Motor neuron (in vitro differentiated cells): ENCODE results near the gene ZNF254. TPM values are rescaled to one million over a fixed set of nuclear protein-coding genes. Genes with fewer than 3 reads are reported as not detected.

ENCODE experiments used
- ATAC-seq, 8 experiments: fragments of 200-7000 bp; cut with Tn5 transposase; replicated peaks in 6 of 8; 2 replicates each; pipeline ENCODE4 v1.8.0; 2021; ENCODE audit warnings: mild to moderate bottlenecking in 8 of 8, moderate library complexity in 8 of 8
- H3K27ac ChIP-seq, 2 donors: fragments of 250-450 bp; sonication (Bioruptor Pico); 2 replicates each; pipeline ENCODE4 v1.9.0; 2021; ENCODE audit warnings: antibody characterized with exemption in 2 of 2, mild to moderate bottlenecking in 2 of 2, moderate library complexity in 1 of 2
- H3K4me1 ChIP-seq, 2 donors: fragments of 250-450 bp; sonication (Bioruptor Pico); replicated peaks in 1 of 2; 2 replicates each; pipeline ENCODE4 v1.6.1; 2021; ENCODE audit warnings: antibody characterized with exemption in 2 of 2, mild to moderate bottlenecking in 2 of 2, moderate library complexity in 1 of 2
- H3K4me3 ChIP-seq, 5 donors: fragments of 250-450 bp; sonication (Bioruptor Pico); 2 replicates each; pipeline ENCODE4 v1.9.0; 2021; ENCODE audit warnings: antibody characterized with exemption in 5 of 5, mild to moderate bottlenecking in 5 of 5, moderate library complexity in 4 of 5
- WGBS, 10 experiments: fragments of 450-650 bp; shearing (Covaris generic); methylation state at CpG; one replicate each; pipeline ENCODE4 v1.0.0; 2022; 5-methylcytosine and 5-hydroxymethylcytosine counted together
- in situ Hi-C, 9 experiments: fragments of 400-800 bp; cut with MboI; loops; one replicate each; pipeline ENCODE4 v1.15.0; 2021; ENCODE audit warnings: low sequenced_read_pairs in 9 of 9, low pct_unique_long_range_greater_than_20kb in 2 of 9; ENCODE audit not compliant: unreplicated experiment in 9 of 9
- total RNA-seq, 8 experiments: library from RNA; unstranded; fragments of 300-600 nt; gene quantifications; 2 replicates each; pipeline versions ENCODE4 v1.2.3 to v1.2.4, GENCODE V29; 2022

ZNF254 gene
- total RNA-seq, 8 experiments from 2014 or later = 3.3 to 45.3 (median 38.5) TPM

GRCh38 chr19:24059563-24060295 lies 27.3 kb upstream of the ZNF254 start:
- H3K27ac ChIP-seq = no peak overlapping the region
- in situ Hi-C loops = no loop called here
- no peaks in the 10 kb centered on the region for H3K4me1 ChIP-seq
- 83 to 100% (median 100%) methylated on average over 1 to 2 of the region's 2 CpGs; no CpG with 5 or more reads in 4 of the 10 experiments for WGBS, 10 experiments
- no peak overlapping the region for H3K4me3 ChIP-seq
- ATAC-seq = peak in 3 of 8 experiments; percentile 14 to 37 (median 16)

- in situ Hi-C loops = no loop called here
- ATAC-seq = no peak
- H3K4me1 ChIP-seq = no peaks in the 10 kb centered on the region
- WGBS, 10 experiments = 90 to 100% (median 100%) methylated on average over 1 to 2 of the region's 2 CpGs; no CpG with 5 or more reads in 3 of the 10 experiments
- no peak overlapping the region for H3K4me3 ChIP-seq
- no peak overlapping the region for H3K27ac ChIP-seq
Measured at GRCh38 chr19:24060687-24061356, 26.2 kb upstream of the ZNF254 start.

- no peaks in the 10 kb centered on the region for H3K4me1 ChIP-seq
- ATAC-seq = peak in 3 of 8 experiments; percentile 22 to 70 (median 58)
- in situ Hi-C loops = no loop called here
- H3K4me3 ChIP-seq = no peak overlapping the region
- H3K27ac ChIP-seq = no peak overlapping the region
Measured at GRCh38 chr19:24062190-24062589, 24.8 kb upstream of the ZNF254 start.

GRCh38 chr19:24063295-24063694 lies 23.7 kb upstream of the ZNF254 start:
- in situ Hi-C loops = no loop called here
- no peak overlapping the region for H3K4me3 ChIP-seq
- H3K27ac ChIP-seq = no peak overlapping the region
- no peaks in the 10 kb centered on the region for H3K4me1 ChIP-seq
- 83 to 100% (median 92%) methylated on average over 1 to 5 of the region's 5 CpGs; no CpG with 5 or more reads in 1 of the 10 experiments for WGBS, 10 experiments
- ATAC-seq = no peak

- H3K4me3 ChIP-seq = no peak overlapping the region
- WGBS, 10 experiments = 100% methylated on average over 1 of the region's 1 CpG; no CpG with 5 or more reads in 8 of the 10 experiments
- in situ Hi-C loops = no loop called here
- H3K27ac ChIP-seq = no peak overlapping the region
- no peak for ATAC-seq
- H3K4me1 ChIP-seq = no peaks in the 10 kb centered on the region
Measured at GRCh38 chr19:24064175-24064574, 22.8 kb upstream of the ZNF254 start.

- ATAC-seq = no peak
- H3K4me1 ChIP-seq = no peaks in the 10 kb centered on the region
- in situ Hi-C loops = no loop called here
- WGBS, 10 experiments = 60 to 100% (median 81%) methylated on average over 1 of the region's 1 CpG; no CpG with 5 or more reads in 6 of the 10 experiments
- no peak overlapping the region for H3K27ac ChIP-seq
- no peak overlapping the region for H3K4me3 ChIP-seq
Measured at GRCh38 chr19:24065243-24065642, 21.7 kb upstream of the ZNF254 start.

- WGBS, 10 experiments = 60 to 100% (median 100%) methylated on average over 1 of the region's 1 CpG; no CpG with 5 or more reads in 1 of the 10 experiments
- no peaks in the 10 kb centered on the region for H3K4me1 ChIP-seq
- ATAC-seq = no peak
- H3K27ac ChIP-seq = no peak overlapping the region
- in situ Hi-C loops = no loop called here
- H3K4me3 ChIP-seq = no peak overlapping the region
Measured at GRCh38 chr19:24065865-24066604, 21.0 kb upstream of the ZNF254 start.

GRCh38 chr19:24069905-24070657 lies 16.9 kb upstream of the ZNF254 start:
- peaks cover 3 to 7% of the 10 kb centered on the region in 2 donors for H3K4me1 ChIP-seq
- peak in 4 of 8 experiments; percentile 39 to 89 (median 82) for ATAC-seq
- in situ Hi-C loops = no loop called here
- WGBS, 10 experiments = 17 to 100% (median 83%) methylated on average over 1 to 3 of the region's 3 CpGs; no CpG with 5 or more reads in 4 of the 10 experiments
- no peak overlapping the region for H3K4me3 ChIP-seq
- no peak overlapping the region for H3K27ac ChIP-seq

GRCh38 chr19:24071078-24071477 lies 15.9 kb upstream of the ZNF254 start:
- in situ Hi-C loops = no loop called here
- Histone ChIP-seq H3K27ac (no peak overlapping the region), H3K4me1 (peaks cover 8 to 16% of the 10 kb centered on the region in 2 donors), H3K4me3 (no peak overlapping the region)
- ATAC-seq = no peak
- 75 to 100% (median 92%) methylated on average over 1 to 2 of the region's 2 CpGs; no CpG with 5 or more reads in 4 of the 10 experiments for WGBS, 10 experiments

- Histone ChIP-seq H3K4me3 (no peak overlapping the region), H3K4me1 (peaks cover 8 to 16% of the 10 kb centered on the region in 2 donors), H3K27ac (no peak overlapping the region)
- no peak for ATAC-seq
- in situ Hi-C loops = no loop called here
Measured at GRCh38 chr19:24072720-24073119, 14.3 kb upstream of the ZNF254 start.

- peaks cover 8 to 16% of the 10 kb centered on the region in 2 donors for H3K4me1 ChIP-seq
- H3K27ac ChIP-seq = no peak overlapping the region
- no peak overlapping the region for H3K4me3 ChIP-seq
- in situ Hi-C loops = no loop called here
- peak in 1 of 8 experiments; percentile 20 for ATAC-seq
Measured at GRCh38 chr19:24073807-24074206, 13.2 kb upstream of the ZNF254 start.

- peak in 5 of 8 experiments; percentile 30 to 74 (median 67) for ATAC-seq
- peak overlapping the region; percentile 37 to 68 for H3K27ac ChIP-seq
- in situ Hi-C loops = no loop called here
- no peak overlapping the region for H3K4me3 ChIP-seq
- H3K4me1 ChIP-seq = peaks cover 8 to 16% of the 10 kb centered on the region in 2 donors
- whole genome bisulfite sequencing, 10 experiments = 57% methylated on average over 1 of the region's 1 CpG; no CpG with 5 or more reads in 9 of the 10 experiments
Measured at GRCh38 chr19:24074720-24075454, 12.1 kb upstream of the ZNF254 start.
